BLaER1 (cell line): ENCODE results near the gene SH3BP1.
"Not testable (repeated sequence)": the region's sequence is repeated elsewhere in the genome, so short reads cannot be mapped to it uniquely, and the experiment has no call there.

ENCODE experiments used
- H3K27ac ChIP-seq: shearing (Covaris generic); formaldehyde crosslinking; 2 replicates; pipeline ENCODE4 v1.8.1; 2022
- H3K27me3 ChIP-seq: shearing (Covaris generic); formaldehyde crosslinking; 2 replicates; pipeline ENCODE4 v1.8.1; 2022
- H3K36me3 ChIP-seq: shearing (Covaris generic); formaldehyde crosslinking; 2 replicates; pipeline ENCODE4 v1.8.1; 2022
- H3K4me1 ChIP-seq: shearing (Covaris generic); formaldehyde crosslinking; 2 replicates; pipeline ENCODE4 v1.8.1; 2022
- H3K4me2 ChIP-seq: shearing (Covaris generic); formaldehyde crosslinking; 2 replicates; pipeline ENCODE4 v1.8.1; 2022
- H3K4me3 ChIP-seq: shearing (Covaris generic); formaldehyde crosslinking; 2 replicates; pipeline ENCODE4 v1.8.1; 2022
- H3K9ac ChIP-seq: shearing (Covaris generic); formaldehyde crosslinking; 2 replicates; pipeline ENCODE4 v1.8.1; 2022
- H3K9me3 ChIP-seq: shearing (Covaris generic); formaldehyde crosslinking; 2 replicates; pipeline ENCODE4 v1.8.1; 2022
- H4K20me1 ChIP-seq: shearing (Covaris generic); formaldehyde crosslinking; 2 replicates; pipeline ENCODE4 v1.8.1; 2022
- Cebpa-rat ChIP-seq: shearing (Covaris generic); IDR thresholded peaks from 2 replicates; pipeline ENCODE4 v1.8.1; 2022

Gene SH3BP1

GRCh38 chr22:37655252-37655563, 15.7 kb downstream of the SH3BP1 start:
- Histone ChIP-seq H3K4me2 (no peak overlapping the region), H3K36me3 (peaks cover 44% of the 10 kb centered on the region), H3K4me1 (peaks cover 16% of the 10 kb centered on the region), H3K9me3 (no peaks in the 10 kb centered on the region), H3K9ac (no peak overlapping the region), H3K27ac (no peak overlapping the region), H3K27me3 (no peaks in the 10 kb centered on the region), H3K4me3 (no peak overlapping the region), H4K20me1 (peaks cover 13% of the 10 kb centered on the region)
- TF ChIP-seq Cebpa-rat: no peak

- H3K27ac ChIP-seq, H3K4me2 ChIP-seq, H3K4me3 ChIP-seq, H3K27me3 ChIP-seq, H3K9me3 ChIP-seq: not testable (repeated sequence)
- Histone ChIP-seq H3K36me3 (peaks cover 31% of the 10 kb centered on the region), H4K20me1 (peaks cover 27% of the 10 kb centered on the region), H3K4me1 (peaks cover 30% of the 10 kb centered on the region), H3K9ac (0 out of 2 replicates have a peak overlapping the region, but pooled peaks have one; percentile 29)
Measured at GRCh38 chr22:37656583-37656982, 17.1 kb downstream of the SH3BP1 start.

- H3K36me3 ChIP-seq: peaks cover 20% of the 10 kb centered on the region
- no peak for TF ChIP-seq Cebpa-rat
- peak overlapping the region; percentile 91 for H3K4me2 ChIP-seq
- H3K9me3 ChIP-seq: no peaks in the 10 kb centered on the region
- peak overlapping the region; percentile 93 for H3K4me3 ChIP-seq
- peaks cover 41% of the 10 kb centered on the region for H3K4me1 ChIP-seq
- H3K27ac ChIP-seq: peak overlapping the region; percentile 93
- H4K20me1 ChIP-seq: peaks cover 37% of the 10 kb centered on the region
- peak overlapping the region; percentile 72 for H3K9ac ChIP-seq
- no peaks in the 10 kb centered on the region for H3K27me3 ChIP-seq
Measured at GRCh38 chr22:37657590-37658132, 18.2 kb downstream of the SH3BP1 start.

- Histone ChIP-seq H3K9me3 (no peaks in the 10 kb centered on the region), H3K4me3 (peak within 1 kb of the TSS; percentile 93), H3K9ac (peak within 1 kb of the TSS; percentile 91), H3K4me1 (peaks cover 48% of the 10 kb centered on the region), H3K4me2 (peak within 1 kb of the TSS; percentile 97), H3K27ac (peak within 1 kb of the TSS; percentile 93), H3K36me3 (peaks cover 13% of the 10 kb centered on the region), H4K20me1 (peaks cover 45% of the 10 kb centered on the region), H3K27me3 (no peaks in the 10 kb centered on the region)
- no peak for TF ChIP-seq Cebpa-rat
Measured at GRCh38 chr22:37658133-37659065, 18.9 kb downstream of the SH3BP1 start, which contains the start of gene PDXP. PDXP (plus strand) TSS chr22:37658723; CDS start chr22:37658783, 60 bp downstream.

GRCh38 chr22:37659066-37659896, 19.8 kb downstream of the SH3BP1 start:
- Histone ChIP-seq H3K27ac (peak overlapping the region; percentile 93), H3K4me3 (peak overlapping the region; percentile 93), H3K9ac (peak overlapping the region; percentile 91), H3K4me2 (peak overlapping the region; percentile 97), H3K9me3 (no peaks in the 10 kb centered on the region), H4K20me1 (peaks cover 54% of the 10 kb centered on the region), H3K4me1 (peaks cover 56% of the 10 kb centered on the region), H3K27me3 (no peaks in the 10 kb centered on the region), H3K36me3 (peaks cover 8% of the 10 kb centered on the region)
- no peak for TF ChIP-seq Cebpa-rat

- TF ChIP-seq Cebpa-rat: no peak
- peak overlapping the region; percentile 97 for H3K4me2 ChIP-seq
- peak overlapping the region; percentile 93; the same call in 1 of the 2 replicates for H3K27ac ChIP-seq
- H3K27me3 ChIP-seq: no peaks in the 10 kb centered on the region
- peak overlapping the region; percentile 91 for H3K9ac ChIP-seq
- peaks cover 11% of the 10 kb centered on the region for H3K36me3 ChIP-seq
- peak overlapping the region; percentile 93 for H3K4me3 ChIP-seq
- H3K4me1 ChIP-seq: peaks cover 60% of the 10 kb centered on the region
- no peaks in the 10 kb centered on the region for H3K9me3 ChIP-seq
- H4K20me1 ChIP-seq: peaks cover 62% of the 10 kb centered on the region
Measured at GRCh38 chr22:37659897-37660708, 20.6 kb downstream of the SH3BP1 start.

GRCh38 chr22:37660709-37661045, 21.2 kb downstream of the SH3BP1 start:
- H4K20me1 ChIP-seq: peaks cover 67% of the 10 kb centered on the region
- peaks cover 17% of the 10 kb centered on the region for H3K36me3 ChIP-seq
- H3K27me3 ChIP-seq: no peaks in the 10 kb centered on the region
- H3K9me3 ChIP-seq: no peaks in the 10 kb centered on the region
- peak overlapping the region; percentile 91 for H3K9ac ChIP-seq
- peak overlapping the region; percentile 97 for H3K4me2 ChIP-seq
- H3K4me3 ChIP-seq: peak overlapping the region; percentile 93
- peaks cover 60% of the 10 kb centered on the region for H3K4me1 ChIP-seq
- TF ChIP-seq Cebpa-rat: no peak
- no peak overlapping the region for H3K27ac ChIP-seq

GRCh38 chr22:37661160-37661924, 21.9 kb downstream of the SH3BP1 start:
- Histone ChIP-seq H3K4me1 (peaks cover 60% of the 10 kb centered on the region), H3K9ac (peak overlapping the region; percentile 58; the same call in 1 of the 2 replicates), H3K4me3 (peak overlapping the region; percentile 93), H4K20me1 (peaks cover 74% of the 10 kb centered on the region), H3K27me3 (no peaks in the 10 kb centered on the region), H3K4me2 (peak overlapping the region; percentile 97), H3K9me3 (no peaks in the 10 kb centered on the region), H3K36me3 (peaks cover 24% of the 10 kb centered on the region), H3K27ac (peak overlapping the region; percentile 52)
- TF ChIP-seq Cebpa-rat: no peak
